Activated naive CD8-positive, alpha-beta T cell treated with anti-CD3 and anti-CD28 coated beads, Interleukin-2, amount 50 U/mL, for 24 hours (primary cell): ENCODE data around the gene FGF5.
"Not testable (repeated sequence)": the region's sequence is repeated elsewhere in the genome, so short reads cannot be mapped to it uniquely, and the experiment has no call there.

Experiments used
- ATAC-seq: fragments of 150-1000 bp; cut with Tn5 transposase; one replicate; pipeline ENCODE4 v1.10.0; 2021
- DNase-seq: peaks from one replicate; pipeline ENCODE4 v3.0.0; 2021
- H3K27ac Mint-ChIP-seq: one replicate; pipeline ENCODE4 v1.8.0; 2021; ENCODE audit warnings: mild to moderate bottlenecking, mixed read lengths
- H3K27me3 Mint-ChIP-seq: one replicate; pipeline ENCODE4 v1.8.0; 2021; ENCODE audit warnings: mixed read lengths
- H3K36me3 Mint-ChIP-seq: one replicate; pipeline ENCODE4 v1.8.0; 2021; ENCODE audit warnings: low read depth, mixed read lengths
- H3K4me1 Mint-ChIP-seq: one replicate; pipeline ENCODE4 v1.8.0; 2021; ENCODE audit warnings: mixed read lengths
- H3K4me3 Mint-ChIP-seq: one replicate; pipeline ENCODE4 v1.8.0; 2021; ENCODE audit warnings: mild to moderate bottlenecking, moderate library complexity, mixed read lengths
- H3K9me3 Mint-ChIP-seq: one replicate; pipeline ENCODE4 v1.8.0; 2021; ENCODE audit warnings: mixed read lengths

FGF5 gene

DNA sequence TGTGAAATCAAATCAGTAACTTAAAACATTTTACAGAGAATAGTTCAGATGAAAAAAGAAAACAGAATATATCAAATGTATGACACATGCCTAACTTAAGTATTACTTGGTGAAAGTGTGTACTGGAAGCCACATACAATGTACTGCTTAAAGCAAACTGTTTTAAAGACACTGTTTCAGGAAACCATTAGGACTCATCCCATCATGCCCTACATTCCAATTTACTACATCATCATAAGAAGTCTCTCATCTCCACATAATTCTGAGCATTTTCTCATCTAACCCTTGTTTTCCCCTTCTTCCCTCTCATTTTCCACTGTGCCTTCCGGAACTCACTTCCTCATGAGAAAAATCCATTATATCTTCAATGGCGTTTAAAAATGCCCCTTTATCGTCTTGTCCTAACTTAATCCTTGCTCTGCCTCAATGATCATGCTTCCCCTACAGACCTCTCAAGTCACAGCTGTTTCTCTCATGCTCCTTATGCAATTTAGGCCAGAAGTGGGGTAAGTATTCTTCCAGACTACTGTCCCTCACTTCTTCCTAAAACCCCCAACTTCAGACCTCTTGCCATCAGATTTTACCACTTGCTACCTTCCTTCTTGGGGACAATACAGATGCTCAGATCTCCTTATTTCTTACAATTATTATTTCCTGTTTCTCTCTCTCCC is 26.8 kb upstream of the FGF5 start:
- H3K27ac Mint-ChIP-seq: no peak overlapping the region
- ATAC-seq (no peak), DNase-seq (no peak)
- H3K27me3 Mint-ChIP-seq: peaks cover 6% of the 10 kb centered on the region
- no peaks in the 10 kb centered on the region for H3K4me1 Mint-ChIP-seq
- no peaks in the 10 kb centered on the region for H3K36me3 Mint-ChIP-seq
- H3K9me3 Mint-ChIP-seq: no peaks in the 10 kb centered on the region
- no peak overlapping the region for H3K4me3 Mint-ChIP-seq

DNA sequence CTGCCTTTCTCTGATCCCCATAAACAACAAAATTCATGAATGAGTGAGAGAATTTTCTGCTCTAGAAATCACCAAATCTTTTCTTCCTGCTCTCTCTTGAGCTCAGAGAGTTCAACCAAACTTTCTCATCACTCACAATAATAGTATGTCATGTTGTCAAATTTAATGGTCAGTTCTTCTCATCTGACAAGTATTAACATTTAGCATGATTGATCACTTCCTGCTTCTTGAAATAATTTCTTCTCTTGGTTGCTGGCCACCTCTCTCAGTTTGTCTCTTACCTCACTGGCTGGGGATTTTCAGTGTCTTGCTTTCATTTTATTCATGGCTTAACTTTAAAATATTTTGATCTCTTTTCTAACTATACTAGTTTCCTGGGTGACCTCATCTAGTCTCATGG is 25.5 kb upstream of the FGF5 start:
- DNase-seq: no peak

DNA sequence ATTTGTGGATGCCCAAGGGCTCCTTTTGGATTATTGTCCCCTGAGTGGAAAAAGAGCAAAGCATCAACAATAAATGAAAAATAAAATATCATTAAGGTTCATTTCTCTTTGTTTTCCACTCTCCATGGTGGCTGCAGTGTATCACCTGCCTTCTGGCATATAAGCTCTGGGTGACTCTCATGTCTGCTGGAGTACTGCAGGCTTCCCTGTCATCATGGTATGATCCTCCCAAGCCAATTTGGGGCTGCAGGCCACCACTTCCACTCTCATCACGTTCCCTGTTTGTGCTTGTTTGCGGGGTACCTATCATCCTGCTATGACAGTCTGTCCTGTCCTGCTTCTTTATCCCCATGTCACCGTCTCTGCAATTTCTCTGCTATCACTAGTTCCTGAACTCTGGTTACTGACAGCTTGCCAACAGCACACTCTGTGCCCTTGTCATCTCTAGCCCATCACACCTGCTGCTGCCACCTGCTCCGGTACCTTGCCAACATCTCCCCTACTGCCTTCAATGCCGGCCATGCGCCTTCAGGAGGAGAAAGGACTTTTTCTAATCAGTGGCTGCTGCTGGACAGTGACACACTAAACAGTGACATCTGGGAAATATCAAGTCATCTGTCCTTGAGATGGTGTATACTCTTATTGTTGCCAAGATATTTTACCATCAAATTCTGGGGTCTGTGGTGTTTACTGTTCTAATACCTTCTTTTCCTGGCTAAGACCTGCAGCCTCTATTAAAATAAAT is 23.0 kb upstream of the FGF5 start:
- H3K36me3 Mint-ChIP-seq: no peaks in the 10 kb centered on the region
- H3K9me3 Mint-ChIP-seq: no peaks in the 10 kb centered on the region
- H3K4me3 Mint-ChIP-seq: no peak overlapping the region
- no peaks in the 10 kb centered on the region for H3K4me1 Mint-ChIP-seq
- no peak overlapping the region for H3K27ac Mint-ChIP-seq
- no peak for ATAC-seq
- peaks cover 10% of the 10 kb centered on the region for H3K27me3 Mint-ChIP-seq
- no peak for DNase-seq

More for the DNA sequence above, 25.5 kb upstream of the FGF5 start:
- Mint-ChIP-seq H3K4me1 (no peaks in the 10 kb centered on the region), H3K36me3 (no peaks in the 10 kb centered on the region), H3K4me3 (no peak overlapping the region), H3K27me3 (peaks cover 4% of the 10 kb centered on the region), H3K9me3 (no peaks in the 10 kb centered on the region), H3K27ac (no peak overlapping the region)
- ATAC-seq: no peak

DNA sequence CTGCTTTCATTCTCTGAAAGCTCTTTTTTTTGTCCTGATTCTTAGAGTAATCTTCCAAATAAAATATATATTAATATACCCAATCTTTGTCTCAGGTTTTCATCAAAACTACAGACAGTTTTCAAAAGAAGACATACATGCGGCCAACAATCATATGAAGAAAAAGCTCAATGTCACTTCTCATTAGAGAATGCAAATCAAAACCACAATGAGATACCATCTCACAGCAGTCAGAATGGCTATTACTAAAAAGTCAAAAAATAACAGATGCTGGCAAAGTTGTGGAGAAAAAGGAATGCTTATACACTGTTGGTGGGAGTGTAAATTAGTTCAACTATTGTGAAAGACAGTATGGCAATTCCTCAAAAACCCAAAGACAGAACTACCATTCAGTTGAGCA is 19.0 kb upstream of the FGF5 start:
- peaks cover 16% of the 10 kb centered on the region for H3K27me3 Mint-ChIP-seq
- DNase-seq, ATAC-seq, H3K36me3 Mint-ChIP-seq, H3K27ac Mint-ChIP-seq, H3K9me3 Mint-ChIP-seq, H3K4me1 Mint-ChIP-seq, H3K4me3 Mint-ChIP-seq: not testable (repeated sequence)

DNA sequence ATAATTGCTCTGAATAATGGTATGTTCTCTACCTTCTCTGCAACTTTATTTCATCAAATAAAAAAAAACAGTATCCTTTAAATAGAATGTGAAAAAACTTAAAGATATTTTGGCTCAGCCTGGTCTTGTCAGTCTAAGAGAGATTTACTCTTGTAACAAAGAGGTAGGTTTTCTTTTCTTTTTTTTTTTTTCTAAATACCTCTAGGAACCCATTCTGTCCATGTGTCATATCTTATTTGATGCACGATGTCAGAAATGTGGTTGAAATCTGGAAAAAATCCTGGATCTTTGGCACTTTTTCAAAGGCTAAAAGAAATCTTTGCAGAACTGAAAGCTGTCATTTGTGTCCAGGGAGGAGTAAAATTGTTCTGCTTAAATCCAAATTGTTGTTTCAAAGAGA is 17.3 kb upstream of the FGF5 start:
- no peaks in the 10 kb centered on the region for H3K36me3 Mint-ChIP-seq
- ATAC-seq (no peak), DNase-seq (no peak)
- no peaks in the 10 kb centered on the region for H3K4me1 Mint-ChIP-seq
- H3K9me3 Mint-ChIP-seq: no peaks in the 10 kb centered on the region
- H3K27ac Mint-ChIP-seq: no peak overlapping the region
- H3K4me3 Mint-ChIP-seq: no peak overlapping the region
- peaks cover 16% of the 10 kb centered on the region for H3K27me3 Mint-ChIP-seq

DNA sequence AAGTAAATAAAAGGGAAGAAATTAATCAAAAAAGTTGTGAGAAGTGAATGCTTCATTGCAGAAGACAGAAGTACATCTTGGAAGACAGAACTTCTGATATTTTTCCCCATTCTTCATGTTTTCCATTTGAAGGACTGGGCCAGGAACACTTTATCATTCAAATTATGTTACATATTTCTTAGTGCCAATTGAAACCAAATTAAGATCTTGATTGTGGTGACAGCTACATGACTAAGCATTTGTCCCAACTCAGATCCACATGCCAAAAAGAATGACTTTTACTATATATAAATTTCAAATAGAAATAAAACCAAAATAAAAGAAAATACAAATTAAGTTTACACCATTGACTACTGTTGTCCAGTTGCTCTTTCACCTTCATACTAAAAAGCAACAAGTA is 14.0 kb upstream of the FGF5 start:
- H3K4me1 Mint-ChIP-seq: no peaks in the 10 kb centered on the region
- no peak overlapping the region for H3K27ac Mint-ChIP-seq
- H3K27me3 Mint-ChIP-seq: peaks cover 11% of the 10 kb centered on the region
- no peak for DNase-seq
- ATAC-seq: no peak
- H3K4me3 Mint-ChIP-seq: no peak overlapping the region
- H3K36me3 Mint-ChIP-seq: no peaks in the 10 kb centered on the region
- no peaks in the 10 kb centered on the region for H3K9me3 Mint-ChIP-seq

DNA sequence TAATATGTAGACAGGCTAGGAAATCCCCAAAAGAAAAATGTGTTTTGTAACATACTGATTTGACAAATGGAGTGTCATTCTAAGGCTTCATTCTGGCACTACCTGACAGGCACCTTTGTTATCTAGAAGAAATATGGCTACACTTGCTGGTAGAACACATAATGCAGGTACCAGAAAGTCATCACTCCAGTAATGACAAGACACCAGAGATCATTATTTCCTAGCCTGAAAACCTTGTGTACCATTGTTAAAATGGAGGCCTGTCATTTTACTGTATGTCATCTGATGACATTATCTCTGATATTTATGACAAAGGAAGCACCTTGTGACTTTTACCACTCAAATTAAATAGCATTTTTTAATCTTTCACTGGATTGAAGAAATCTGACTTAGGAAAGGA is 13.5 kb upstream of the FGF5 start:
- no peak overlapping the region for H3K27ac Mint-ChIP-seq
- no peak for ATAC-seq
- H3K9me3 Mint-ChIP-seq: no peaks in the 10 kb centered on the region
- H3K4me1 Mint-ChIP-seq: no peaks in the 10 kb centered on the region
- no peaks in the 10 kb centered on the region for H3K36me3 Mint-ChIP-seq
- no peak overlapping the region for H3K4me3 Mint-ChIP-seq
- no peak for DNase-seq
- peaks cover 13% of the 10 kb centered on the region for H3K27me3 Mint-ChIP-seq

DNA sequence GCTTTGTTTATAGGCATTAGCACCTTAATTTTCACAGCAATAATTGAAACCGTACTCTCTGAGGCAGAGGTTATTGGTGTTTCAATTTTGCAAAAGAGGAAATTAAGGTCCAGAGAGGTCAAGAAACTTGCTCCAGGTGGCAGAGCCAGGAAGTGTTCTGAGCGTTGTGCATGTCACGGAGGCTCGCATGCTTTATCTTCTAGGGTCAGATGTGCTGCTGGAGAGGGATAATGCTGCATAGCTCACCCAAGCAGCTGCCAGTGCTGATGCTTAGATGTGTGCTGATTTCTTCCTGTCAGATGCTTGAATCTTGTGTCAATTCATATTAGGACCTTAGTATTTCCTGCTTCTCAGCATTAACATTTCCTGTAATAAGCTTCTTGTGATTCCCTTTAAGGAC is 13.0 kb upstream of the FGF5 start:
- Mint-ChIP-seq H3K27me3 (peaks cover 16% of the 10 kb centered on the region), H3K36me3 (no peaks in the 10 kb centered on the region), H3K4me3 (no peak overlapping the region), H3K4me1 (no peaks in the 10 kb centered on the region), H3K9me3 (no peaks in the 10 kb centered on the region), H3K27ac (no peak overlapping the region)
- DNase-seq: no peak
- no peak for ATAC-seq

DNA sequence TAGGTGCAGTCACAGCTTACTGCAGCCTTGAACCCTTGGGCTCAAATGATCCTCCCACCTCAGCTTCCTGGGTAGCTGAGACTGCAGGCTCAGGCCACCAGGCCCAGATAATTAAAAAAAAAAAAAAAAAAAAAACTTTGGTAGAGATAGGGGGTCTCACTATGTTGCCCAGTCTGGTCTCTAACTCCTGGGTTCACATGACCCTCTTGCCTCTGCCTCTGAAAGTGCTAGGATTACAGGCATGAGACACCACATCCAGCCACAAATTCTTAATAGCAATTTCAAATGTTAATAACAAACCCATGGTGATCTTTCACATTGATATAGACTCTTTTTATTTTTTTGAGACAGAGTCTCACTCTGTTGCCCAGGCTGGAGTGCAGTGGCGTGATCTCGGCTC is 12.3 kb upstream of the FGF5 start:
- Mint-ChIP-seq H3K4me3 (no peak overlapping the region), H3K27me3 (peaks cover 16% of the 10 kb centered on the region), H3K4me1 (no peaks in the 10 kb centered on the region), H3K27ac (no peak overlapping the region), H3K36me3 (no peaks in the 10 kb centered on the region), H3K9me3 (no peaks in the 10 kb centered on the region)
- ATAC-seq (no peak), DNase-seq (no peak)

DNA sequence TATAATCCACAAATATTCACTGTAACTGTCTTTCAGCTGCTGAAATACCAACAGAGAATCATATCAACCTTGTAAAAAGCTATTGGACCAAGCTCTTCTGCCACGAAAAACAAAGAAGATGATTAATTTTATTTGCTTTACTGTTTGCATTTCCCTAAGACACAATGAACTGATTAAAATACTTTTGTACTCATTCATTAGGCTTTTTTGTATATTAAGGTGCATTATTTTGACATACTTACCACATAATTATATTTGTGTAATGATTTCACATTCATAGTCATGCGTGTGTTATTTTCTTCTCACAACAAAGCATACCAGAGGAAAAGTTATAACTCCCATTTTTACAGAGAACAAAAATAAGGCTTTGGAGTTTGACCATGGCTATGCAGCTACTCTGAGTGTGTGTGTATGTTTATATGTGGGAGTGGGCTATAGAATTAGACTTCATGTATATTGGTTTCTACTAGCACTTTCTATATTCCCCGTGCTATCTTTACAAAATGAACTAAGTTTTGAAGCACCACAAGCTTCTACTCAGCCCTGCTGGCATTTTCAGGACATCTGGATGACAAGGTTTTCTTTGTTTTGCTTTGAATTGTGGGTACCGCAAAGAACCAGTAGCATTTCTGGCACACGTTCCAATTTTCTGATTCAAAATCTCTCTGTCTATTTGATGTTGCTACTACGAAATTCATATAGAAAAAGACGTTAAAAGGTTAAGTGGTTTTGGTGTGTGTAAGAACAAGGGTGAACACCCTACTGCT is 11.0 kb upstream of the FGF5 start:
- H3K4me1 Mint-ChIP-seq: no peaks in the 10 kb centered on the region
- no peak overlapping the region for H3K27ac Mint-ChIP-seq
- peaks cover 22% of the 10 kb centered on the region for H3K27me3 Mint-ChIP-seq
- H3K9me3 Mint-ChIP-seq: no peaks in the 10 kb centered on the region
- DNase-seq (no peak), ATAC-seq (no peak)
- H3K4me3 Mint-ChIP-seq: no peak overlapping the region
- H3K36me3 Mint-ChIP-seq: no peaks in the 10 kb centered on the region

DNA sequence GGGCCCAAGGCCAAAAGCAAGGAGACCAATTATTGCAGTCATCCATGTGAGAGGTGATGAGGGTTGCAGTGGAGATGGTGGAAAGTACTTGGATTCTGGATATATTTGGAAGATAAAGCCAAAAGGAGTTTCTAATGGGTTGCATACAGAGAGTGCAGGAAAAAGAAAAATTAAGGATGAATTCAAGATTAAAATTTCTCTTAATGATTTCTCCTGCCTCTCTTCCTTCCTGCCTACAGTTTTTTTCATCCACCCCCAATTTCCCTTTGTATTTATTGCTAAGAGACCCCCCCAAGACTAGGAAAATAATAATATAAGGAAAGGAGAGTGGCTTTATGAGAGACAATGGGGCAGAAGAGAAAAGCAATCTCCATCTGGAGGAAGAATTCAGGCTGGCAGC is 8.6 kb upstream of the FGF5 start:
- Mint-ChIP-seq H3K4me1 (no peaks in the 10 kb centered on the region), H3K27ac (no peak overlapping the region), H3K4me3 (no peak overlapping the region), H3K9me3 (no peaks in the 10 kb centered on the region), H3K27me3 (peaks cover 31% of the 10 kb centered on the region), H3K36me3 (no peaks in the 10 kb centered on the region)
- DNase-seq (no peak), ATAC-seq (no peak)

DNA sequence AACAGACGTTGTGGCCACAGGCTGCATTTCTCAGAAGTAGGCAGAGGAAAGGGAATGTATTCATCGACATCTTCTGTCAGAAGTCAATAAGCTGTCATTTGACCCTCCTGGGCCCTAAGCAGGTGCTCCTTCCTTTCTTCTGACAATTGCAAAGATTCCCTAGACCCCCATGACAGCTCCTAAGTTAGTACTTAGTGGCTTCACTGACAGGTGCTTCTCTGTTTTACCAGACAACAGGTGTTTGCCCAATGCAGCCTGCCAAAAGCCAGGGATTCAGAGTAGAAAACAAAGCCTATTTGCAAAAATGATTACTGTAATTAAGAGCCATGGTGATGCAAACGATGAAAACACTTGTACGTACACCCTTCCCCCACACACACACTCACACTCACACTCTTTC is 7.5 kb upstream of the FGF5 start:
- ATAC-seq: no peak
- DNase-seq: no peak
- no peaks in the 10 kb centered on the region for H3K4me1 Mint-ChIP-seq

DNA sequence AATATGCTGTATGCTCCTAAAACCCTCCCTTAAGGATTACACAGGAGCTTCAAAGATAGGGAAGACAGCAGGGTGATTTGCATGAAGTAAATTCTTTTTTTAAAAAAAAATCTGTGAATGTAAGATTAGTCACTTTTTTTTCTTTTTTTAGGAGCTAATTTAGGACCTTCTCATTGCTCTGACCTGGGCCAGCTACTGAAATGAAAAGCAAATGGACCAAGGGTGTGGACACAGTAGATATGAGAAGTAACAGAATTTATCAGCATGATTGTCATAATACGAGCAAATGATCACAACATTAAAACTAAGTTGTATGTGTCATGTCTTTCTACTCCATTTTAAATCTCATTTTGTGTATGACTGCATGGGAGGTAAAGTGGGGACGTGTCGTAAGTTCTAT is 6.6 kb upstream of the FGF5 start:
- Mint-ChIP-seq H3K4me3 (no peak overlapping the region), H3K36me3 (no peaks in the 10 kb centered on the region), H3K27me3 (peaks cover 50% of the 10 kb centered on the region), H3K4me1 (no peaks in the 10 kb centered on the region), H3K9me3 (no peaks in the 10 kb centered on the region), H3K27ac (no peak overlapping the region)
- DNase-seq: no peak
- no peak for ATAC-seq

More for the DNA sequence above, 7.5 kb upstream of the FGF5 start:
- H3K4me3 Mint-ChIP-seq: no peak overlapping the region
- peaks cover 42% of the 10 kb centered on the region for H3K27me3 Mint-ChIP-seq
- no peaks in the 10 kb centered on the region for H3K36me3 Mint-ChIP-seq
- H3K9me3 Mint-ChIP-seq: no peaks in the 10 kb centered on the region
- no peak overlapping the region for H3K27ac Mint-ChIP-seq

DNA sequence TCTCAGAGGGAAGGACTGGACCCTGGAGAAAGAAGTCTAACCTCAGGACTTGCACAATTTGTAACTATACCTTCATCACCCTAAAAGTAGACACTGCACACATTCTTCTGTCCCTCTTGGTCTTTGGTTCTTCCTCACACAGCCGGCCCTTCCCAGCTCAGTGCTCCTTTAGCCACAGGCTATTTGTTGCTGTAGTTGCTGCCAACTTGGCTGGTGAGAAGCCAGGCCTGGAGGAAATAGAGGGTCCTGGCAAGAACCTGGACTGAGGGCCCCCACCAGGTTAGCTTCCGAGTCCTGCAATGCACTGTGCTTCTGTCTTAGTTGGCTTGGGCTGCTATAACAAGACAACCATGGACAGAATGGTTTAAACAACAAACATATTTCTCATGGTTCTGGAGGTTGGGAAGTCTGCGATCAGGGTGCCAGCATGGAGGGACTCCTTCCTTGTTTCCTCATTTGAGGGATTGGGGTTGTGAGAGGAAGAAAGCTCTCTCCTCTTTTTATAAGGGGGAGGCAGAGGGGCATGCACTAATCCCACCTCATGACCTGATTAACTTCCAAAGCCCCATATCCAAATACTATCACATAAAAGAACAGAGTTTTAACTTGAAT is 4.4 kb upstream of the FGF5 start:
- Mint-ChIP-seq H3K4me1 (peaks cover 16% of the 10 kb centered on the region), H3K4me3 (no peak overlapping the region), H3K36me3 (no peaks in the 10 kb centered on the region), H3K27ac (no peak overlapping the region), H3K27me3 (peaks cover 68% of the 10 kb centered on the region), H3K9me3 (no peaks in the 10 kb centered on the region)
- DNase-seq (no peak), ATAC-seq (no peak)
